Activated gamma-delta T cell treated with anti-CD3 and anti-CD28 coated beads, Interleukin-2, amount 50 U/mL, for 16 hours (primary cell): ENCODE results near the gene DAZAP2.
"Not testable (repeated sequence)": the region's sequence is repeated elsewhere in the genome, so short reads cannot be mapped to it uniquely, and the experiment has no call there.

Source experiments
- DNase-seq: peaks from one replicate; pipeline ENCODE4 v3.0.0-alpha.2; 2020; ENCODE audit warnings: low read depth

Gene DAZAP2

DNA sequence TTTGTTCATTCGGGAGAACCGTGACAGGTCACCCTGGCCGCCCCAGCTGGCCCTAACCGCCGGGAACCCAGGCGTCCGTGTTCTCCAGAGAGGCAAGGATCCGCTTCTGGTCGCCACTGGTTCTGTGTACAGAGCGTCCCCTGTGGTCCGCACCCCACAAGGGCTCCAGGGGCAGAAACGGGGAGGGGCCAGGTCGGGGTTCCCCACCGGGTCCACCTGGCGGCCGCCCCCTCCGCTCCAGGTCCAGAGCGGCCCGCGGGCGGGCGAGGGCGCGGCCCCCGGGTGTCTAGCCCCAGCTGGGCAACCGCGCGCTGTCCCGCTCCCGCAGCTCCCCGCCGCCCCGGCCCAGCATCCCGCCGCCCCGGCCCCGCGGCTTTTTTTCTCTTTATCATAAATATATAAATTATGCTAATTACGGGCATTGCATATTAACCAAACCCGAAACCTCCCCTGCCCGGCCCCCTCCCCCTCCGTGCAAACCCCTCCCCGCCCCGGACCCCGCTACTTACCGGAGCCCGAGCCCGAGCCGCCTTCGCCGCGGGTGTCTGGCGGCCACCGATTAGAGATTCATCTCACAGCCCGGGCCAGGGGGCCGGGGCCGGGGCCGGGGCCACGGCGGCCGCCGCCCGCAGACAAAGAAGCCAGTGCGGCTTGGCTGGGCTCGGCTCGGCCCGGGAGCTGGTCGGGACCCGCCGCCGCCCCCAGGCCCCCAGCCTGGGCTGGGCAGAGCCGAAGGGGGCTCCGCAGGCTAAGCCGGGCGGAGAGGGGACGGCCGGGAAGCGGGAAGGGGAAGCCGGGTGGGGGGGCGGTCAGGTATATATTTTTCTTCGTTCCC, 21.3 kb upstream of the DAZAP2 start:
- DNase-seq, result peak; percentile 22

DNA sequence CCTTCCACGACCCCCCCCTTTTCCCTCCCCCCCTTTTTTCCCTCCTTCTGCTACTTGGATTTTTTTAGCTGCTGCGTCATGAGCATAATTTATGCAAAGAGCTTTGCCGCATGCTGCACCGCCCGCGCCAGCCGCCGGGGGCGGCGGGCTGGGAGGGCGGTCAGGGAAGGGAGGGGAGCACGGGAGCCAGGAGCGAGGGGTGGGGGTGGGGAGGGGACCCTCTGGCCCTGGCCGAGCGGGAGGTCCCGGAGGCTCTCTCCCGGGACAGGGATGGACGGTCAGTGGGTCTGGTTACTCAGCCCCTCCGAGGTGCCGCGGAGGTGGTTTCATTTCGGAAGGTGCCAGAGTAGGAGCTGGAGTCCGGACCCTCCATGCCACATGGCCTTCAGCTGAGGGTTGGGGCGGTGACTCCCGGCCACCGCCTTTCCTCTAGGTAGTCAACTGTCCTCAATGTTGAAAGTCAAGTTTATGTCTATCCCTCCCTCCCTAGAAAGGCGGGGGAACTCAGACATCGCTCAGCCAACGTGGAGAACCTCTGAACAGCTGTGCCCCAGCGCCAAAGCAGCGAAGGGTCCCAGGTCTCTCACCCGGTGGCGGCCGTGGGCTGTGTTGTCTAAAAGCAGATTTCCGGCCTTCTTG, 20.5 kb upstream of the DAZAP2 start, which contains the start of gene POU6F1:
POU6F1 (minus strand) TSS at position 95 of the 639 bp plus-strand sequence. CDS start 11,226 bp downstream, outside the sequence.
- DNase-seq, result peak; percentile 39

DNA sequence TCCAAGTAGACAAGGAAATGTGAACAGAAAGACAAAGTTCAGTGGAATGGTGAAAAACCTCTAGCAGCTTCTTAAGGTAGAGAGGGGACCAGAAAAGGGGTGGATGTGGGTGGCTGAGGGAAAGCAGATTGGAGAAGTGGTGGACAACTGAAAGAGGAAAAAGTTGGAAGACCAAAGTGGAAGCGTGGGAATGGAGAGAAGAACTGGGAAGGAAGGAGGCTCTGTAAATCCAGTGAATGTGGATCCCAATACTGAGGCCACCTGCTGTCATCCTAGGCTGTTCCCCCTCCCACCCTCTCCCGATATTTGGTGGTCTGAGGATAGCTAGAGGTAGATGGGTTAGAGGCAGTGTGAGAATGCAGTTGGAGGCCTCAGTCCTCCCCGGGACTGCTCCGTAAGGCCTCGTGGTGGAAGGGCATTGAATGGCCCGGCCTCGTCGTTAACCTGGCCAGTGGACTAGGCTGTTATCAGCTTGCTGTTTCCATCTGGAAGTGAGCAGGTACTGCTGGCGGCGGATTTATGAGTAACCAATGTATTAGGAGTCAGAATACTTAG, 19.9 kb upstream of the DAZAP2 start:
- no peak for DNase-seq

GRCh38 chr12:51219322-51219721, 19.3 kb upstream of the DAZAP2 start:
- no peak for DNase-seq

- not testable (repeated sequence) for DNase-seq
Observed at GRCh38 chr12:51219857-51220256, 18.8 kb upstream of the DAZAP2 start.

DNA sequence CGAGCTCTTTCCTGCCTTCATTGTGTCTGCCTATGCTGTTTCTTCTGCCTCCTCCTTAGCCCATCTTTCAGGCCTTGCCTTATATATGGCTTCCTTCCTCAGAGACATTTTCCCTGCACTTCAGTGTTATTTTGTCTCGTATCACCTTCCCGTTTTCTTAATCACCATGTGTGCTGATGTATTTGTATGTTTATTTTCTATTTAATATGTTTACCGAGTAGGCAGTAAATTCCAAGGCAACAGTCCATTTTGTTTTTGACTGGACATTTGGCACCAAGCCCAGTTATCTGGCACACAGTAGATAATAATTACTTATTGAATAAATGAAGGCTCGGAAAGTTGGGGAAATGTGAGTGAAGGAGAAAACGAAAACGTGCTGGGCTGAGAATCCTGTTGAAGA, 16.2 kb upstream of the DAZAP2 start:
- no peak for DNase-seq

- no peak for DNase-seq
Observed at GRCh38 chr12:51224625-51225024, 14.0 kb upstream of the DAZAP2 start.

- DNase-seq, result no peak
Observed at GRCh38 chr12:51225234-51225633, 13.4 kb upstream of the DAZAP2 start.

GRCh38 chr12:51225771-51226170, 12.9 kb upstream of the DAZAP2 start:
- DNase-seq, result no peak

GRCh38 chr12:51227112-51227511, 11.5 kb upstream of the DAZAP2 start:
- not testable (repeated sequence) for DNase-seq

DNA sequence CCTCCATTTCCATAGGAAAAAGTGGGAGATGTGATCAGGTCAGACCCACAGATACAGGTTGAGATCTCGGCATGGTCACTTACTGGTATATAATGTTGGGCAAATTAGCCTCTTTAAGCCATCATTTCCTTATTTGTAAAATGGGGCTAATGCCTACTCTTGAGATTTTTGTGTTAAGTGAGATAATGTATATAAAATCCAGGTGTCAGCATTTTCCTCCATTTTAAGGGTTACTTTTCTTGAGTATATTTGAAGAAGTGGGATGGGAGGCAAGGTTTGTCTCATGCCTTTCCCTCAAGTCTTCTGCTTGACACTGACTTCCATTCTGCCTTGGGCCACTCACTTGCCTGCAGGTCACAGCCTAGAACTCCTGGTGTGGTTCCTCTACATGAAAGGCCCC, 10.7 kb upstream of the DAZAP2 start:
- DNase-seq, result no peak

DNA sequence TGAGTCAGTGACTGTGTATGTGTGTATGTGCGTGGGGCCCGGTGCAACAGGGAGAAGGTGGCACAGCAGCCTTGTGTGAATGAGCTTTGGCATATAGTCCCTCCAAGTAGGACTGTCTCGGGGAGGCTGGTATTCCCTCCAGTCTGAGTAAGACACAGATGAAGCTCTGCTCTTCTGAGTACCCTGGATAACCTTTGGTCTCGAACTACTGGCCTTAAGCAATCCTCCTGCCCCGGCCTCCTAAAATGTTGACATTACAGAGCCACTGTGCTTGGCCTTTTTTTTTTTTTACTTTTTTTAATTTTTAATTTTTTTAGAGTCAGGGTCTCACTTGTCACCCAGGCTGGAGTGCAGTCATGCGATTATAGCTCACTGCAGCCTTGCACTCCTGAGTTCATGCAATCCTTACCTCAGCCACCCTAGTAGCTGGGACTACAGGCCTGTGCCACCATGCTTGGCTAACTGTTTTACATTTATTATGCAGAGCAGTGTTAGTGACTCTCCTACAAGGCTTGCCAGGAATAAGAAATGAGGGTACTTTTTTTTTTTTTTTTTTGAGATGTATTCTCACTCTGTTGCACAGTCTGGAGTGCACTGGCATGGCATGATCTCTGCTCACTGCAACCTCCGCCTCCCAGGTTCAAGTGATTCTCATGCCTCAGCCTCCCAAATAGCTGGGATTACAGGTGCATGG, 9.4 kb upstream of the DAZAP2 start:
- DNase-seq, result no peak

GRCh38 chr12:51232642-51233041, 6.0 kb upstream of the DAZAP2 start:
- no peak for DNase-seq

- DNase-seq, result no peak
Observed at GRCh38 chr12:51234530-51234929, 4.1 kb upstream of the DAZAP2 start.

DNA sequence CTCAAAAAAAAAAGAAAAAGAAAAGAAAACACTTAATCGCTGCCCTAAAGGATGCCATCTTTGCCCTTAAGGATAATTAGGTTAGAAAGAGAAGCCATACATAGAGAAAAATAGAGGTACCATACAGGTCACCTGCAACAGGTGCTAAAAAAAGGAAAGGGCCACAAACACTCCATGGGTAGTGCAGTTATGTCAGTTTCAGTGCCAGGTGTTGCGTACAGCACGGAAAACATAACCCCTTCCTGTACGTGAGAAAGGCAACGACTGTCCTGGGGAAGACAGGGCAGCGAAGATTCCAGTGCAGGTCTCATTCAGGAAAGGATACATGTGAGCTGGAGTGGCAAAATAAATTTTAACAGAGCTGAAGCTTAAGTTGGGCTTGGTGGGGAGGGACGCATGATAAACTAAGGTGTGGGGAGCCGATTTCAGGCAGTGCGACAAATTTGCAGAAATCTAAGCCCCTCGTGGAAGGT, 553 bp upstream of the DAZAP2 start:
- DNase-seq, result no peak

- no peak for DNase-seq
Observed at GRCh38 chr12:51240971-51241370, 2.3 kb downstream of the DAZAP2 start.

DNA sequence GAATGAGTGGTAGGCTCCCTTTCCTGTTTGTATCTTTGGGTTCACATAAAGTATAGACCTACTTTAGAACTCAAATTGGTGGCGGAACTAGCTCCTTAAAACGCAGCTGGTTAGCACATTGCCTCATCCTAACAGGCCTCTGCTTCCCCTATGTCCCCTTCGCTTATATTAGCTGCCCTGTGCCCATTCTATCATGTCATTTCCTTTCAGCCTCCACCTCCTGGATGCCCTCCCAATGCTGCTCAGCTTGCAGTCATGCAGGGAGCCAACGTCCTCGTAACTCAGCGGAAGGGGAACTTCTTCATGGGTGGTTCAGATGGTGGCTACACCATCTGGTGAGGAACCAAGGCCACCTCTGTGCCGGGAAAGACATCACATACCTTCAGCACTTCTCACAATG, 3.5 kb downstream of the DAZAP2 start:
- no peak for DNase-seq

GRCh38 chr12:51242876-51243275, 4.2 kb downstream of the DAZAP2 start:
- DNase-seq, result no peak

DNA sequence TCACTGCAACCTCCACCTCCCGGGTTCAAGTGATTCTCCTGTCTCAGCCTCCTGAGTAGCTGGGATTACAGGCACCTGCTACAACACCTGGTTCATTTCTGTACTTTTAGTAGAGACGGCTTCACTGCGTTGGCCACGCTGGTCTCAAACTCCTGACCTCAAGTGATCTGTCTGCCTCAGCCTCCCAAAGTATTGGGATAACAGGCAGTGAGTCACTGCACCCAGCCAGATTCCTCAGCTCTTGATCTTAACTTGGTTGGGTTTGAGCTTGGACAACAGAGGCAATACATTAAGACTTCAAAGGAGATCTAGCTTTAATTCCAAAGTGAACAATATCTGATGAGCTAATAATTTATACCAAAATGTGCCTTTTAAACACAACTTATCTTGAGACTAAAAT, 5.6 kb downstream of the DAZAP2 start:
- DNase-seq, result no peak

GRCh38 chr12:51245476-51246253, 7.0 kb downstream of the DAZAP2 start:
- no peak for DNase-seq

DNA sequence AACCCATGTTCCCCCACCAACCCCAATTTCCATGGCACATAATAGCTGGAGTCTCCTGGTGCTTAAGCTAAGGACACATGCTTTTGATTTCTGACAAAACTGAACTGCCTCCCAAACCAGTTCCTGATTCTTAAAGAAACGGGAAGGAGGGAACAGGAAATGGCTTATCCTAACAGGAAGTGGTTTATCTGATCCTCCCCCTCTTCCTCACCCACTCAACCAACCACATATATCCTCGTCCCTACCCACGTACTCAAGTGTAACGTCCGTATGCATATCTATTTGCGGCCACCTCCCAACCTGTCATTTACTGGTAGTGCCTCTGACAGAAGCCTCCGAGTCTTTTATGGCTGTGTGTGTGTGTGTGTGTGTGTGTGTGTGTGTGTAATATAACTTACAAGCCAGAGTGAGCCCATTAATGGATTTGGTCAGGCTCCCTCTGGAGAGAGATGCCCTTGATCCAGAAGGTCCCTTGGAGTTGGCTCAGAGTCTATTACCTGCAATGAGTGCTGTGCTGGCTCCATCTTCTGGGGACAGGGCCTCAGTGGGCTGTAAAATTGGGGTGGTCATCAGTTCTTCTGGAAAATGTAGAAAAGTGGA, 7.7 kb downstream of the DAZAP2 start:
- no peak for DNase-seq
